K562 (cell line): ENCODE results near the gene TRAF7. TPM values are rescaled to one million over a fixed set of nuclear protein-coding genes. Genes with fewer than 3 reads are reported as not detected.

ENCODE experiments used
- DIDO1 ChIP-seq: fragments of 450-650 bp; IDR thresholded peaks from 2 replicates; pipeline ENCODE4 v1.6.1; 2016; ENCODE audit warnings: low read depth, missing biosample characterization, missing genetic modification characterization
- ETV6 ChIP-seq, 3 experiments: fragments of 150-350 bp in 1 of 3; sonication (generic) in 1 of 3; formaldehyde crosslinking in 1 of 3; IDR thresholded peaks; 2 replicates each; pipeline versions ENCODE4 v1.6.1 to v1.8.0; 2014 to 2022; ENCODE audit warnings: borderline replicate concordance in 2 of 3, low read depth in 2 of 3, antibody characterized with exemption in 1 of 3, low read length in 1 of 3, mild to moderate bottlenecking in 1 of 3, missing genetic modification reagents in 1 of 3
- IRF2 ChIP-seq: sonication (generic); formaldehyde crosslinking; IDR thresholded peaks from 2 replicates; pipeline ENCODE4 v1.8.1; 2022; ENCODE audit warnings: mild to moderate bottlenecking, missing genetic modification reagents
- KAT7 ChIP-seq: sonication (generic); formaldehyde crosslinking; IDR thresholded peaks from 2 replicates; pipeline ENCODE4 v1.8.0; 2022; ENCODE audit warnings: missing genetic modification reagents, mild to moderate bottlenecking, borderline replicate concordance
- MBD2 ChIP-seq: sonication (generic); IDR thresholded peaks from 2 replicates; pipeline ENCODE4 v1.6.1; 2016; ENCODE audit warnings: low read depth, borderline replicate concordance
- MTA3 ChIP-seq: fragments of 450-650 bp; formaldehyde crosslinking; IDR thresholded peaks from 2 replicates; pipeline ENCODE4 v1.6.1; 2017; ENCODE audit warnings: mild to moderate bottlenecking, borderline replicate concordance
- PML ChIP-seq: IDR thresholded peaks from 2 replicates; pipeline ENCODE4 v1.6.1; 2012; ENCODE audit warnings: low read length, inconsistent platforms
- POLR2G ChIP-seq: fragments of 200-400 bp; formaldehyde crosslinking; IDR thresholded peaks from 2 replicates; pipeline ENCODE4 v1.6.1; 2017; ENCODE audit warnings: low read depth, mild to moderate bottlenecking, antibody characterized with exemption, low read length, moderate library complexity
- SFPQ ChIP-seq: fragments of 200-400 bp; formaldehyde crosslinking; IDR thresholded peaks from 2 replicates; pipeline ENCODE4 v1.6.1; 2017; ENCODE audit warnings: mild to moderate bottlenecking, low read depth, low read length, moderate library complexity
- SLC30A9 ChIP-seq: fragments of 250-450 bp; sonication (Bioruptor Pico); IDR thresholded peaks from 2 replicates; pipeline ENCODE4 v1.8.0; 2022; ENCODE audit warnings: mild to moderate bottlenecking, moderate library complexity
- TAF1 ChIP-seq: IDR thresholded peaks from 2 replicates; pipeline ENCODE4 v1.6.1; 2011; ENCODE audit warnings: mild to moderate bottlenecking, low read length, moderate library complexity; ENCODE audit not compliant: insufficient read depth, control insufficient read depth, severe bottlenecking; ENCODE audit errors: extremely low read depth
- THAP7 ChIP-seq: fragments of 250-450 bp; sonication (Bioruptor Pico); IDR thresholded peaks from 2 replicates; pipeline ENCODE4 v1.5.0; 2021
- XRCC4 ChIP-seq: IDR thresholded peaks from one replicate; pipeline ENCODE4 v1.6.1; 2011; ENCODE audit not compliant: insufficient read depth, insufficient read length; ENCODE audit errors: extremely low read depth
- ZBTB11 ChIP-seq, 3 experiments: fragments of 200-800 bp in 1 of 3; fragments of 250-450 bp in 1 of 3; fragments of 450-650 bp in 1 of 3; sonication (Bioruptor Pico) in 1 of 3; sonication (Bioruptor generic) in 1 of 3; formaldehyde crosslinking in 1 of 3; IDR thresholded peaks; 2 replicates each; pipeline versions ENCODE4 v1.6.1 to v1.8.0; 2016 to 2022; ENCODE audit warnings: mild to moderate bottlenecking in 2 of 3, missing genetic modification characterization in 2 of 3, missing compliant biosample characterization in 1 of 3, moderate library complexity in 1 of 3
- ZBTB8A ChIP-seq: fragments of 450-650 bp; IDR thresholded peaks from 2 replicates; pipeline ENCODE4 v1.6.1; 2018; ENCODE audit warnings: mild to moderate bottlenecking, moderate library complexity; ENCODE audit not compliant: partially characterized antibody
- ZC3H11A ChIP-seq: IDR thresholded peaks from 2 replicates; pipeline ENCODE4 v1.6.1; 2012; ENCODE audit warnings: low read depth, low read length, improper control_type of control experiment
- ZC3H8 ChIP-seq: fragments of 450-650 bp; IDR thresholded peaks from 2 replicates; pipeline ENCODE4 v1.6.1; 2017
- ZNF583 ChIP-seq: fragments of 250-450 bp; sonication (Bioruptor Pico); IDR thresholded peaks from 2 replicates; pipeline ENCODE4 v1.4.0; 2020
- ZNF699 ChIP-seq: fragments of 250-450 bp; sonication (Bioruptor Pico); IDR thresholded peaks from 2 replicates; pipeline ENCODE4 v1.8.0; 2021; ENCODE audit warnings: mild to moderate bottlenecking, moderate library complexity; ENCODE audit not compliant: insufficient replicate concordance
- ZNF75A ChIP-seq: fragments of 450-650 bp; formaldehyde crosslinking; IDR thresholded peaks from 2 replicates; pipeline ENCODE4 v1.4.0; 2020; ENCODE audit warnings: mild to moderate bottlenecking
- polyA plus RNA-seq, 8 experiments: library from polyadenylated mRNA; depleted of rRNA in 4 of 8; stranded (reverse) in 5 of 8; unstranded in 3 of 8; fragments of >200 nt; fragmentation: Nextera tagmentation in 2 of 8; fragmentation: Illumina TruSeq in 1 of 8; extraction: Ambion mirVana in 2 of 8; extraction: Trizol in 1 of 8; gene quantifications; 2 replicates each; pipeline versions ENCODE4 v1.2.1 to v1.2.3, GENCODE V29; 2011 to 2014; ENCODE audit warnings: inconsistent platforms in 1 of 8, missing spikeins in 1 of 8
- total RNA-seq, 7 experiments: library from RNA; depleted of rRNA in 6 of 7; stranded (reverse); fragments of >200 nt in 6 of 7; fragmentation: Illumina TruSeq in 2 of 7; extraction: Trizol in 2 of 7; gene quantifications; 2 replicates each; pipeline versions ENCODE4 v1.2.1 to v1.2.3, GENCODE V29; 2011 to 2021; ENCODE audit warnings: low replicate concordance in 1 of 7

The TRAF7 gene
- total and polyA plus RNA-seq, 9 of the 15 experiments (the other 6 are each of a cell fraction or from before 2014, with no cell fraction given): 1.1 to 113 (median 41.6) TPM

- peak in 1 of 3 experiments; percentile 36; a peak in 1 of 6 replicates for TF ChIP-seq ZBTB11 (CRISPR knock-in tag; IDR thresholded peaks at IDR 0.05)
- TF ChIP-seq PML: peak; percentile 86
- no peak for TF ChIP-seq ZNF75A (CRISPR knock-in tag)
- no peak for TF ChIP-seq ZC3H8
- no peak for TF ChIP-seq IRF2 (CRISPR knock-in tag)
- no peak for TF ChIP-seq ZNF699
- TF ChIP-seq MBD2: peak; percentile 93
- peak; percentile 87 for TF ChIP-seq TAF1
- TF ChIP-seq ZC3H11A: no peak
- peak; percentile 86 for TF ChIP-seq MTA3
- TF ChIP-seq XRCC4: no peak
- TF ChIP-seq ZBTB8A: no peak
- TF ChIP-seq KAT7 (CRISPR knock-in tag): peak; percentile 68; the same call in 1 of the 2 replicates
- no peak for TF ChIP-seq THAP7 (CRISPR knock-in tag)
- TF ChIP-seq DIDO1: no peak; the same call in 1 of the 2 replicates
- TF ChIP-seq SFPQ: no peak
- TF ChIP-seq SLC30A9 (CRISPR knock-in tag): no peak
- TF ChIP-seq ZNF583 (CRISPR knock-in tag): no peak; the same call in 1 of the 2 replicates
- TF ChIP-seq POLR2G: peak; percentile 87
- TF ChIP-seq ETV6 (IDR thresholded peaks at IDR 0.05; ENCODE audit: borderline replicate concordance in 1 of 2, low read depth in 2 of 2, low read length in 1 of 2): no peak
- no peak for TF ChIP-seq ETV6 (CRISPR knock-in tag; IDR thresholded peaks at IDR 0.05; ENCODE audit: borderline replicate concordance)
These were observed 49.8 kb downstream of the TRAF7 start, which contains the start of gene MLST8 (continued) for GRCh38 chr16:2205104-2205966.
